NCI-H2171 (cell line): Measurements from ENCODE around the gene SLX4.

ENCODE experiments used
- DNase-seq: peaks from one replicate; lab custom pipeline; 2025; lab: John Stamatoyannopoulos, UW

The SLX4 gene

DNA sequence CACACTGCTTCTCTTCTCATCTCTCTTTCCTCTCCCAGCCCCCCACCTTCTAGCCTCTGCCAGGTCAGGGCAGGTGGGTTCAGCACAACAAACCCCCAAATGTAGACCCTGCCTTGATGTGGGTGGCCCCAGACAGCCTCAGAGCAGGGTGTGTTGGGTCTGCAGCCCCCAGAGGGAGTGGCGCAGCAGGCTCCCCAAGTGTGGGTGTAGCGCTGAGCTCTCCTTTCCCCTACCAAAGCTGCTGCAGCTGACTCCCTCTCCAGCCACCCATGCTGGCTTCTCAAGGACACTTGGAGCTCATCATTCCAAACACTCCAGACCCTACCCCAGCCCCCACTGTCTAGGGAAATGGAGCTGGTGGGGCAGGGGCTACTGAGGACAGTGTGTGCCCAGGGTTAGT, 61.5 kb downstream of the SLX4 start:
- DNase-seq, result no peak

DNA sequence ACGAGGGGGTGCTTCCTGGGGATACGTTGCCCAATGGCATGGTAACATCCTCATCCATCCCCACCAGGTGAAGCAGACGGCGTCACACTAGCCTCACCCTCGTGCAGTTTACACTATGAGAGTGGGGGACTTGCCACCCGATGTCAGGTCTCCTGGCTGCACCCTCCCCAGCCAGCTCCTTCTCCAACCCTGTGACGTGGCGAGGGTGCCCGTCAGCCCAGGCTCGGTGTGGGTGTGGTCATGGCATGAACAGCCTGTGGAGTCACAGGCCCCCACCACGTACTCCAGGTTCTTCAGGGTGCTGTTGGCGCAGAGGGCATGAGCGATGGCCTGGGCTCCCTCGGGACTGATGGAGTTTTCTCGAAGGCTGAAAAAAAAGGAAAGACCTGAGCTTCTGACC, 62.5 kb downstream of the SLX4 start:
- no peak for DNase-seq

DNA sequence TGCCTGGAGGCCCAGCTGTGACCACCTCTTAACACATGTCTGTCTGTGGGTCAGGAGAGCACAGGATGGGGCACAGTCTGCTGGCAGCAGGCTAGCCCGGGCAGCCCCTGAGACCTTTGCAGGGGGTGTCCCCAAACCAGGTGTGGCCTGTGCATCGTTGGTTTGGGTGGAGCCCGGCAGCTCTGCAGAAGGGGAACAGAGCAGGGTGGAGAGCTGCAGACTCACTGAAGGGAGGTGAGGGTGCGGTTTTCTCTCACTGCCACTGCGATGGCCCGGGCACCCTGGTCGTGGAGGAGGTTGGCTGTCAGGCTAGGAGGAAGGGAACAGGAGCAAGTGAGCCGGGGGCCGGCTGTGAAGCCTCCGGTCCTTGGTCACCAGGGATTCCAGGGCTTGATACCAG, 63.0 kb downstream of the SLX4 start:
- DNase-seq, result no peak

DNA sequence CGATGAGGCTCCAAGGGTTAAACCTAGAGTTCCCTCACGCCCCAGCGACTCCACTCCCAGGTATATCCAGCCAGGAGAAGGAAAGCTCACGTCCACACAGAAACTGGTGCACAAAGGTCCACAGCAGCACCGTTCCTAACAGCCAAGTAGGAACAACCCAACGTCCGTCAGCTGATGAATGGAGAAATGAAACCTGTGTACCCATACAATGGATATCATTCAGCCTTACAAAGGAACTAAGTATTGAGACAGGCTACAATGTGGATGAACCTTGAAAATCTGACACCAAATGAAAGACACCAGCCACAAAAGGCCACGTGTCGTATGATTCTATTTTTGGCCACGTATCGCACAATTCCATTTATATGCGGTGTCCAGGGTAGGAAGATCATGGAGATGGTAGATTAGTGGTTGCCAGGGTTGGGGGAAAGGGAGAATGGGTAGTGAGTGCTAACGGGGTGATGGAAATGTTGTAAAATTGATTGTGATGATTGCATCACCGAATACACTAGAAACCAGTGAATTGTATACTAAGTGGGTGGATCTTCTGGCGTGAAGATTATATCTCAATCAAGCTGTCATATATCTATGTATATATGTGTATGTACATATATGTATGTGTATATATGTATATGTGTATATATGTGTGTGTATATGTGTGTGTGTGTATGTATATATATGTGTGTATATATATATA, 64.3 kb downstream of the SLX4 start:
- DNase-seq, result no peak

DNA sequence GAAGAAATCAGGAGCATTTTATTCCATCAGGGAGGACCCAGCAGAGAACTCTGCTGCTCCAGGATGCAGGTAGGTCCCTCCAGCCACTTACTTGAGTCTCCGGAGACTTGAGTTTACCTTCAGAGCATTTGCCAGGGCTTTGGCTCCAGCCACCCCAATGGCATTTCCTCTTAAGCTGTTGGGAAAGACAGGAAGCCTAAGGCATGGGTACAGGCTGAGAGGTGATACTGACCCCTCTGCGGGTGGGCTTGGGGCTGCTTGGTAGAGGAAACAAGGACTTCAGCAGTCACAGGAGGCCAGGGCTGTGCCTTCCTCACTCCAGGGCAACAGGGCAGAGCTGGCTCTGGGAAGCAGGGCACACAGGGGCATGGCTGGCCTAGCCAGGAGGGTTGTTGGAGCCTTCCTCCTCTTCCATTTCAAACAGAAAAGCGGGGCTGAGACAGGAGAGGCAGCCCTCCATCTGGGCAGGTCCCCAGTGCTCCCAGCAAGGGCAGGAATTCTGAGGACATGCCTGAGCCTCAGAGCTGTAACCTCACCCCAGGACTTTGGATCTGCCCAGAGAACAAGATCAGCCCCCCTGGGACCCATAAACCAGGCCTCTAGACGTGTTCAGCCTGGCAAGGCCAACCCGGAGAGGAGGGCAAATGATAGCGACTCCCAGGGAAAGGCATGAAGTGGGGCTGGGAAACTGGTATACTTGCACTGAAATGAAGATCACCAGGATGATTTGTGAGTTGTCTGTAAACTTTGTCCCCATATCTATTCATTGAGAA, 68.6 kb downstream of the SLX4 start:
- no peak for DNase-seq

DNA sequence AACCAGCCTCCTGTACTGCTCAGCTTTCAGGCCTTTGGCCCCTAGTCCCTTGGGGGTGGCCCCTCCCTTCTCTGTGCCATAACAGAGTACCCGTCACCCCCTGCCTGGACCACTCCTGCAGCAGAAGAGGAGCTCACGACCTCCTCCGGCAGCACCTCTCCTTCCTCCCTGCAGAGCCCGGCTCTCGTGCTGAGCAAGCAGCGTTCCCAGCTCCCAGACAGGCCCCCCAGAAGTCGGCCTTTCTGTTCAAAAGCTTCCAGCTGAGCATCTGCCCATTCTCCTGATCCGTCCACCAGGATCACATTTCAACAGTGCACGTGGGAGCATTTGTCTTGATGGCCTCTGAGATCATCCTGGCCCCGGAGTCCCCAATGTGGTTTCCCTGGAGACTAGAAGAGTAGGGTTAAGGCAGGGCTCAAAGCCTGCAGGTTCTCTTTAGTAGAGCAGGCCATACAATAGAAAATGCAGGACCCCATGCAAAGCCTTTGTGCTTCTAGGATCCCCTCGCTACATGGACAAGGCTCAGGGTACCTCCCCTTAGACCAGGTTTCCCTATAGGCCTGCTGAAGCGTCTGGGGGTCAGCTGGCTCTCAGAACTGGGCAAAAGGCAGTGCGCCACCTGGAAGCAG, 69.8 kb downstream of the SLX4 start:
- no peak for DNase-seq

DNA sequence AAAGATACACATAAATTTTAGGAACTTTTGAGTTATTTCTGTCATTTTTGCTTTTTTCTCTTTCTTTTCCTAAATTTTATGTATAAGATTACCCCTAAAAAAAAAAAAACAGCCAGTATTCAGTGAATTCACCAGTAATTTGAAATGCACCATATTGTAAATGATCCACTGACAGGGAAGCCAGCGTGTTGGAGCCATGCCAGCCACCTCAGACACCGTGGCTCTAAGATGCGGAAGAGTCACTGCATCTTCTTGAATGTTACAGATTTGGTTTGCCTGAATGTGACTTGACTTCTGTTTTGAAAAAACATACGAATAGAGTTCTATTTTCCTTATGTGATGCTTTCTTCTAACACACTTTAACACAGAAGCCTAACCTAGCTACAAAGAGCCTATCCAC, 73.2 kb downstream of the SLX4 start:
- DNase-seq, result no peak

DNA sequence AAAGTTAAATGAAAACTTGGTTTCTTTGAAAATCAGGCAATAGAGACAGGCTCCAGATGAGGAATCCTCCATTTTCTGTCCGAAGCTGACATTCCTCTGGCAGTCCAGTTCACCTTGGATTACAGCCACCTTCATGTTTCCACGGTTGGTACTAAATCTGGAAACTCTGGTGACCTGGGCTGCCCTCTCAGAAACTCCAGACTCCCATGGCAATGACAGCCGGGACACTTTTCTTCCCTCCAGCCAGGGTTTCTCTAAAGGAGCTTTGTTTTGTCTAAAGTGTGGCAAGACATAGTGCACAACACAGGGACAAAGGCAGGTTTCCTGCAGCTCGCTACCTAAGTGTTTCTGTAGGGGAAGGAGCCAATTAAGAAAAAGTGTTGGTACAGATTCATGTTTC, 74.6 kb downstream of the SLX4 start:
- no peak for DNase-seq

DNA sequence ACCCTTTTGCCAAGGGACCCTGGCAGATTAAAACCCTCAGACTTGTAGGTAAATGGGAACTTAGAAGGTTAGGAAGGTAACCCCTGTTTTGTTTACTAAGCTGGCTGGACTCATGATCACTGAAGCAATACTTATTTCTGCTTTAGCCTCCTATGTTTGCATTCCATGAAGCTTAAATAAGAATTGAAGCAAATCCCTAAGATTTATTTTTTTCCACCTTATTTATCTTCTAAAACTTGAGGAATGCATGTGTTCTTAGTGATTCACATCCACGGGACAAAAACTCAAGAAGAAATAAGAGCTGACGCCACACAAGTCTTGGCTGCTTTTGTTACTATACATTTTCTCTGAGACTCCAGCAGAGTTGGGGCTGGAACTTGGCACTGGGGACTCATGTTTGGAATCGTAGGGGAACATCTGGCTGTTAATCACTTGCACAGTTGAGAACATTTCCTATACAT, 75.1 kb downstream of the SLX4 start:
- no peak for DNase-seq

DNA sequence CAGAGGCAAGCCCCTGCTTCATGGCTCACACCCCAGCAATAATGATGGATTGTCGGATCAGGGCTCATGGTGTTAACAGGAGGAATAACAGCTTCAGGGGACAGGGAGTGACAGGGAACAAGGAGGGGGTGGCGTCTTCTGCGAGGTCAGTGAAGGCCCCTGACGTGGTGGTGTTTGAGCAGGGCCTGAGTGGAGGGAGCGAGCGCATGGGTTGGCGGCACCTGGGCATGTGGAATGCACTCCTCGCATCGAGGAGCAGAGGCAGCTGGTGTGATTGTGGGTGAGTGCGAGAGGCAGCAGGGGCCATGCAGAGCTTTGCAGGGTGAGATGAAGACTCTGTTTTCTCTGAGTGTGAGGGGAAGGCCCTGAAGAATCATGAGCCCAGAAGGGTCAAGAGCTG, 77.3 kb downstream of the SLX4 start:
- DNase-seq, result no peak

DNA sequence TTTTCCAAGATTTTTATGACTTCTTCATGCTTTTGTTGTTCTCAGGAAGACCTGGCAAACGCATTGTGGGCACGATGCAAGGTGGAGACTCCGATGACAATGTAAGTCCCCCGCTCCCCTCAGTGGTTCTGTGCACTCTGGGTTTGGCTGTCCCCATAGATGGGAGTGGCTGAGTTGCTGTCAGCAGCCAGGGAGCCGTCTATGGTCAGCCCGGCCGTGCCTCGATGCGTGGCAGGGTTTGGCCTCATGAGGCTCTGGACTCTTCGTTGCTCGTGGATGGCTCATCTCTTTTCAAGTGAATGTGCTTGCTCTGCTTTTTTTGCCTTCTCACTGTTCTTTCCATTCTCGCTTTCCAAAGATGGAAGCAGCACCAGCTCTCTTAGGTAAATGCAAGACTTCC, 78.7 kb downstream of the SLX4 start:
- no peak for DNase-seq
